GM19238 (cell line): Measurements from ENCODE around the gene VPS13D.

Source experiments
- DNase-seq: peaks from one replicate; pipeline ENCODE4 v3.0.0; 2011; ENCODE audit warnings: low spot score; ENCODE audit not compliant: insufficient read length

The VPS13D gene

GRCh38 chr1:12230549-12231275 lies 882 bp downstream of the VPS13D start:
- no peak for DNase-seq

GRCh38 chr1:12231276-12231595 lies 1.4 kb downstream of the VPS13D start:
- no peak for DNase-seq

- DNase-seq, result no peak
Observed at GRCh38 chr1:12232221-12232620, 2.4 kb downstream of the VPS13D start.

DNA sequence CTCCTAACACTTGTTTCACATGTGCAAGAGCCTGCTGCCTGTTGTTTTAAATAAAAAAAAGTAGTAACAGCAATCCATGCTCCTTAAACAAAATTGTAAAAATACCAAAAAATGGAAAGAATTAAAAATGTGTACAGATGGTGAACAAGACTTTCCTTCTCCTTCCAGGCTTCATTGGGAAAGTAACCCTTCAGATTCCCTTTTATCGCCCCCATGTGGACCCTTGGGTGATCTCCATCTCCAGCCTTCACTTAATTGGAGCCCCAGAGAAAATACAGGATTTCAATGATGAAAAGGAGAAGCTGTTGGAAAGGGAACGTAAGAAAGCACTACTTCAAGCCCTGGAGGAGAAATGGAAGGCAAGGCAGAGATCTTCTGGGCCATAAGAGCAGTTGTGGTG lies 14.2 kb downstream of the VPS13D start:
- peak; percentile 18 for DNase-seq

- no peak for DNase-seq
Observed at GRCh38 chr1:12244585-12244984, 14.8 kb downstream of the VPS13D start.

GRCh38 chr1:12245116-12245515 lies 15.3 kb downstream of the VPS13D start:
- DNase-seq, result no peak

DNA sequence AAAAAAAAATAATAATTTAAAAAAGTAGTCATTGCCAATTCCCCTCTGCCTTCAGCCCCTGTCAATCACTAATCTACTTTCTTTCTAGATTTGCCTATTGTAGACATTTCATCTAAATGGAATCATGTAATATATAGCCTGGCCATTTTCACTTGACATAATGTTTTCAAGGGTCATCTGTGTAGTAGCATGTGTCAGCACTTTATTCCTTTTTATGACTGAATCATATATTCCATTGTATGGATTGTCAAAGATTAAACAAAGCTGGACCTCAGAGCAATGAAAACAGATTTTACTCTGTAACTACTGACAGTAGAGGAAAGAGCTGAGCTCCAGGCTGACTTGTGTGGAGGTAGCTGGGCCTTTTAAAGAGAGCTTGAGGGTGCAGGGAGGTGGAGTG lies 15.9 kb downstream of the VPS13D start:
- DNase-seq, result no peak

DNA sequence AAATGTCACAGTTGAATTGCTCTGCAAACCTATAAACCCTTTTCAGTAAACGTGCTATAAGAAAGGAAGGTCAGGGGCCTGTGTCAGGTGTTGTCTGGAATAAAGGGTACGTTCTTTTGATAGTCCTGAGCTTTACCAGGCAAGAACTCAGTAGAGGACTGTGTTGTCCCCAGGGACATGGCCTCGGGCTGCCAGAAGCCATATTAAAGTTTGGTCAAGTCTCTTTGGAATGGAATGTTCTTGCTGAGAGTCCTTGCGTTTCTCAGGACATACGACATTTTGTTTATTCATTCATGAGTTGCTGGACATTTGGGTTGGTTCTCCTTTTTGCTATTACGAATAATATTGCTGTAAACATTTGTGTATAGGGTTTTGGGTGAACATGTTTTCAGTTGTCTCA lies 16.8 kb downstream of the VPS13D start:
- no peak for DNase-seq

DNA sequence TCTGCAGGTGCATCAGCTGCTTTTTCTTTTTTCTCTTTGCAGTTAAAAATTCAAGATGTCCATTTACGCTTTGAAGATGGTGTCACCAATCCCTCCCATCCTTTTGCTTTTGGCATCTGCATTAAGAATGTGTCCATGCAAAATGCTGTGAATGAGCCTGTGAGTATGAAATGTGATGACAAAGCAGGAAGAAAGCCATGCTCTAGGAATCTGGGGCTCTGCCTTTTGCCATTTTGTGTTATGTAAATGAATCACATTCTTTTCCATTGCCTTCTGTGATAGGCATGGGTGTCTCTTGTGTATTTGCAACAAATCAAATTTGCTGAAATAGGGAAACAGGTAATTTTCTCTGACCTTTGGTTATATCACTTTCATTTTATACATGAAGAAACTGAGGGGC lies 19.4 kb downstream of the VPS13D start:
- DNase-seq, result no peak

DNA sequence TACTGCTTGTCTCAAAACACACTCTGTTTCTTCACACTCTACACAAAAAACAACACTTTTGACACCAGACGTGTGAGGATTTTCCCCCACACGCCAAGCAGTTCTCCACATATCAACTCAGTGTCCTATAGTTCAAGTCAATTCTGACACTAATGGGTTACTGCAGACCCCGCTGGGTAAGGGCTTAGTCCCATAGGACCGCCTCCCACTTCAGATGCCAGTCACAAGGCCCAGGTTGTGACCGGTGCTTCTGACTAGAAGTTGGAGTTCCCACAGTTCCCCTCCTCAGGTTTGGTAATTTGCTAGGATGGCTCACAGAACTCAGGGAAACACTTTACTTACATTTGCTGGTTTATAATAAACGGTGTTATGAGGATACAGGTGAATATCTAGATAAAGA lies 19.9 kb downstream of the VPS13D start:
- DNase-seq, result no peak

DNA sequence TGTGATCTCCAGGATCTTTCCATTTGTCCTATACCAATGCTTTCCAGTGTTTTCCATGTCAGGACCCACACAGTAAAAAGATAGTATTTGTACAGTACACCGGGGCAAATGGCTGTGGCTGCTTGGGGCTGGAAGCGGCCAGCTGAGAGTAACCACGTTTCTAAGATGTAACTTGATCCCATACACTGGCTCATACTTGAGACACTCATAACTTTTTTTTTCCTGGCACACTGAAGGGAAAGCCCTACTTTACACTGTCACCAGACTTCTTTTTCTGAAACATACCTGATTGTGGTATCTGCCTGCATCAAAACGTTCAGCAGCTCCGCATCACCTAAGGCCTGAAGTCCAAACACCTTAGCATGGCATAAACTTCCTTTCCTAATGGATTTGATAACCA lies 21.6 kb downstream of the VPS13D start:
- DNase-seq, result no peak

- no peak for DNase-seq
Observed at GRCh38 chr1:12255913-12256312, 26.1 kb downstream of the VPS13D start.

- DNase-seq, result no peak
Observed at GRCh38 chr1:12258272-12258671, 28.4 kb downstream of the VPS13D start.

- no peak for DNase-seq
Observed at GRCh38 chr1:12269351-12269750, 39.5 kb downstream of the VPS13D start.

DNA sequence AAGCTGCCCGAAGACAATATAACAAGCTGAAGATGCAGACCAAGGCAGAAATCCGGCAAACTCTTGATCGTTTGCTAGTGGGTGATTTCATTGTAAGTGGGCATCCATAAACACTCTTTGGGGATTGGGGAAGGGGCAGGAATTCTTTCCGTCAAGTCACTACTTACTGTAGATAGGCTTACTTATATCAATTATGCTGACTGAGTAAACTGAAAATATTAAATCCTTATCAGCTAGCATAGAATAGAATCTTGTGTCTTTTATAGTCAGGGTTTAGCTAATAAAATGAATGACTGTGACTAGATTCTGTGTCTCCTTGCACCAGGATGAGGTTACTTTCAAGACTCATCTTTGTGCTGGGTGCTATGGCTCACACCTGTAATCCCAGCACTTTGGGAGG lies 41.2 kb downstream of the VPS13D start:
- no peak for DNase-seq

DNA sequence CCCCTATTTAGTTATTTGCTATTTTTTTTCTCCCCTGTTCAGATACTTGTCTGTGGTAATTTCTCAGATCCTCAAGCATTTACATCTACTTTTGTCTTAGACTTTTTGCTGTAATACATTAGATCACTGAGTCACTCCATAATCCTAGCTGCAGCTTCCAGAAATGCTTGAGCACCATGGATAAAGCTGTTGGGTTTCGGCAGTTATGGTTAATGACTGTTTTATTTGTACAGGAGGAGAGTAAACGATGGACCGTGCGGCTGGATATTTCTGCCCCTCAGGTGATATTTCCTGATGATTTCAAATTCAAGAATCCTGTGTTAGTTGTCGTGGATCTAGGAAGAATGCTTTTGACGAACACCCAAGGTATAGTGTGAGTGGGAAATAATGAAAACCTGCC lies 42.9 kb downstream of the VPS13D start:
- no peak for DNase-seq

- DNase-seq, result no peak
Observed at GRCh38 chr1:12275370-12275769, 45.5 kb downstream of the VPS13D start.

- no peak for DNase-seq
Observed at GRCh38 chr1:12276225-12276624, 46.4 kb downstream of the VPS13D start.

GRCh38 chr1:12279003-12279402 lies 49.2 kb downstream of the VPS13D start:
- DNase-seq, result no peak

DNA sequence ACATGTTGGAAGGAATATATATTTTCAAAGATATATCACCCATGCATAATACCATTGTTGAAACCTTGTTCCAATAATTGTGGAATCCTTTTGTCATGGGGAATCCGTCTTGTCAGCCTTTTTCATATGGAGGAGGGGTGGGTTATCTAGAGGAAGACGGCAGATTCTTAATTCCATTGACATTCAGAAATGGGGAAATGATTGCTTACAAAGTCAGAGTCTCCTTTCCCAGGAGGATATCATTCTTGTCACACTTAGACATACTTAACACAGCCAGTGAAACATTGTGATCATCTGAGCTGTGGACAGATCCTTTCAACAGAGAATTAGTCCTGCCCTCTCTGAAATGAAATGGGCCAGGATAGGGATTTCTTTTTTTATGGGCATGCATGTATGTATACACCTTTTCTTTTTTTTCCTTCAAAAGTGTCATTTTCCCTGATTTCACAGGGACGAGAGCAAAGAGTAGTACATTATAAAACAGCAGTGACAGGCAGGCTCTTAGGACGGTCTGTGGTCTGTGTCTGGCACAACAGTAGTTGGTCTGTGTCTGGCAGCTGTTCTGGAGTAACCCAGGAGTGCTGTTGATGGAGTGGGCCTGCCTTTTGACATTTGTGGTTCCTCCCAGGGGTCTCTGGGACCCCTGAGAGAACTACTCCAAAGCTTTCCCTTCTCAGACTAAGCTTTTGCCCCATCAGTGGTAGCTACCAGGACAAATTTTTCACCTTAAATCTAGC lies 50.1 kb downstream of the VPS13D start:
- DNase-seq, result no peak

DNA sequence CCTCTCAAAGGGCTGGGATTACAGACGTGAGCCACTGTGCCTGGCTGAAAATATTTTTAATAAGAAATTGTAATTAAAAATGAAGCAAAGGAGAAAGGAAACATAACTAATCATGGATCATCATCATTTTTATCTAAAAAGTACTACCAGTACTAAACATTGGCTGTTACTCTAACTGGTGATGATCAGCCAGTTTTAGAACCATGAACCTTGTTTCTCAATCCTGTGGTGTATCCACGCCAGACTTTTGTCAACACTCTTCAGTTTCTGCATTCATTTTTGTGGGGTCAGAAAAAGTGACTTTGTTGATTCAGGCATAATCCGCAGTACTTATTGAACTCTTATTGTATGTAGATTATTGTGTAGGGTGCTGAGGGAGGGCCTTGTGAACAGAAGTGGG lies 52.3 kb downstream of the VPS13D start:
- DNase-seq, result no peak

DNA sequence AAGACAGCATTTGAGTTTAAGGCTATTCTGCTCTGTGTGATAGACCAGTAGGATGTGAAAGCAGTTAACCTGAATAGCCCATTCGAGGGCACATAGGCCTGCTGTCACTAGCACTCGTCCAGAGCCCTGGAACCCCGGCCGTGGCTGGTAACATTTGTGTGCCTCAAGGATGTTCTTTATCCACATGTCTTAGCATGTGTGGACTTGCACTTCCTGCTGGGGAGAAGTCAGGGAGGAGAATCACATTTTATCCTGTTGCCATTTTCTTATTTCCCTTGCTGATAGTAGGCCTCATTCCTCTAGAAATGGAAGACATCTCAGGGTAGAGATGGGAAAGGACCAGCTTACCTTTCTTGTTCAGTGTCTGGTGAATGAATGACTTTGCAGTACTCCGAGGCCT lies 54.7 kb downstream of the VPS13D start:
- no peak for DNase-seq

DNA sequence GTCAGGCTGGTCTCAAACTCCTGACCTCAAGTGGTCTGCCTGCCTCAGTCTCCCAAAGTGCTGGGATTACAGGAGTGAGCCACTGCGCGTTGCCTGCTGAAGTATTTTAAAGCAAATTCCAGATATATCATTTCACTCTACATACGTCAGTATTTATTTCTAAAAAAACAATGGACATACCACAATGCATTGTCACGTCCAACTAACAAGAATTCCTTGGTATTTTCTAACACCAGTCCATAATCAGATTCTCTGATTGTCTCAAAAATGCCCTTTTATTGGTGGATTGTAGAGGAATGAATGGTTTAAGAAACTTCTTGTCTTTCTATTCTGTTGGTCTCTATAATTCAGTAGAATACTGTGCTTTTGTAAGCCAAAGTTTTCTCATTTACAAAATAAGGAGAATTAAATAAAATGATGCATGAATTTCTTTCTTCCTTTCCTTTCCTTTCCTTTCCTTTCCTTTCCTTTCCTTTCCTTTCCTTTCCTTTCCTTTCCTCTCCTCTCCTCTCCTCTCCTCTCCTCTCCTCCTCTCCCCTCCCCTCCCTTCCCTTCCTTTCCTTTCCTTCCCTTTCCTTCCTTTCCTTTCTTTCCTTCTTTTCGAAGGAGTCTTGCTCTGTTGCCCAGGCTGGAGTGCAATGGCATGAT lies 55.8 kb downstream of the VPS13D start:
- DNase-seq, result no peak
